ENCODE measurements around the gene TTC21A.
"Not testable (repeated sequence)": the region's sequence is repeated elsewhere in the genome, so short reads cannot be mapped to it uniquely, and the experiment has no call there.

The TTC21A gene

GRCh38 chr3:39107388-39108199, at the start of gene TTC21A, which contains the start of gene GORASP1:
TSS of gene TTC21A (plus strand) at chr3:39107680. CDS start at chr3:39107838, 158 bp downstream.
TSS of gene GORASP1 (minus strand) at chr3:39107627. CDS start at chr3:39107541, 86 bp downstream.
- peak; percentile 61 to 64 for DNase-seq

- DNase-seq, result not testable (repeated sequence)
Measured at GRCh38 chr3:39061228-39061627, 46.3 kb upstream of the TTC21A start.

- DNase-seq, result no peak
Measured at GRCh38 chr3:39062180-39062579, 45.3 kb upstream of the TTC21A start.

GRCh38 chr3:39063143-39063542, 44.3 kb upstream of the TTC21A start:
- DNase-seq, result no peak

GRCh38 chr3:39064646-39065045, 42.8 kb upstream of the TTC21A start:
- DNase-seq, result no peak

- DNase-seq, result peak; percentile 2 to 6
Measured at GRCh38 chr3:39065197-39065596, 42.3 kb upstream of the TTC21A start.

GRCh38 chr3:39067286-39067685, 40.2 kb upstream of the TTC21A start:
- DNase-seq, result no peak

GRCh38 chr3:39068556-39068955, 38.9 kb upstream of the TTC21A start:
- DNase-seq, result no peak

GRCh38 chr3:39075910-39076309, 31.6 kb upstream of the TTC21A start:
- no peak for DNase-seq

GRCh38 chr3:39079530-39079929, 27.9 kb upstream of the TTC21A start:
- no peak for DNase-seq

GRCh38 chr3:39080026-39080425, 27.5 kb upstream of the TTC21A start:
- DNase-seq, result no peak

- no peak for DNase-seq
Measured at GRCh38 chr3:39082666-39083313, 24.7 kb upstream of the TTC21A start.

GRCh38 chr3:39086144-39086543, 21.3 kb upstream of the TTC21A start:
- no peak for DNase-seq

GRCh38 chr3:39088456-39088855, 19.0 kb upstream of the TTC21A start:
- DNase-seq, result no peak

- DNase-seq, result no peak
Measured at GRCh38 chr3:39088889-39089288, 18.6 kb upstream of the TTC21A start.

- no peak for DNase-seq
Measured at GRCh38 chr3:39090922-39091321, 16.6 kb upstream of the TTC21A start.

GRCh38 chr3:39094851-39095677, 12.4 kb upstream of the TTC21A start:
- no peak for DNase-seq

- DNase-seq, result no peak
Measured at GRCh38 chr3:39095778-39096177, 11.7 kb upstream of the TTC21A start.

- DNase-seq, result no peak
Measured at GRCh38 chr3:39096775-39097174, 10.7 kb upstream of the TTC21A start.

GRCh38 chr3:39097716-39098472, 9.6 kb upstream of the TTC21A start:
- DNase-seq, result no peak

GRCh38 chr3:39098473-39099000, 8.9 kb upstream of the TTC21A start:
- DNase-seq, result no peak

- no peak for DNase-seq
Measured at GRCh38 chr3:39099242-39099641, 8.2 kb upstream of the TTC21A start.

All from activated CD4-positive, alpha-beta T cell treated with anti-CD3 and anti-CD28 coated beads for 4 hours (primary cell).